IMR-90 (cell line): Measurements from ENCODE around the gene MESP2.

Experiments used
- BHLHE40 ChIP-seq: fragments of 150-350 bp; IDR thresholded peaks from 2 replicates; pipeline ENCODE4 v1.6.1; 2016; ENCODE audit warnings: mild to moderate bottlenecking, low read depth, low read length
- CHD1 ChIP-seq: IDR thresholded peaks from 2 replicates; pipeline ENCODE4 v1.6.1; 2012; ENCODE audit warnings: low read depth, low read length, improper control_type of control experiment
- POLR2A ChIP-seq: IDR thresholded peaks from 2 replicates; pipeline ENCODE4 v1.6.1; 2012; ENCODE audit warnings: mild to moderate bottlenecking, low read depth, low read length
- RAD21 ChIP-seq: IDR thresholded peaks from 2 replicates; pipeline ENCODE4 v1.6.1; 2012; ENCODE audit warnings: low read length, improper control_type of control experiment
- RCOR1 ChIP-seq: IDR thresholded peaks from 2 replicates; pipeline ENCODE4 v1.6.1; 2012; ENCODE audit warnings: mild to moderate bottlenecking, low read length, improper control_type of control experiment; ENCODE audit not compliant: insufficient replicate concordance
- RFX5 ChIP-seq: IDR thresholded peaks from 2 replicates; pipeline ENCODE4 v1.8.0; 2012; ENCODE audit warnings: low read depth, mild to moderate bottlenecking, low read length, moderate library complexity
- TF ChIP-seq, protein P1 (sequence below): conservative IDR thresholded peaks from 2 replicates; pipeline ENCODE4 v1.5.1; 2012; ENCODE audit warnings: mild to moderate bottlenecking, low read depth, low read length, improper control_type of control experiment

DNA sequence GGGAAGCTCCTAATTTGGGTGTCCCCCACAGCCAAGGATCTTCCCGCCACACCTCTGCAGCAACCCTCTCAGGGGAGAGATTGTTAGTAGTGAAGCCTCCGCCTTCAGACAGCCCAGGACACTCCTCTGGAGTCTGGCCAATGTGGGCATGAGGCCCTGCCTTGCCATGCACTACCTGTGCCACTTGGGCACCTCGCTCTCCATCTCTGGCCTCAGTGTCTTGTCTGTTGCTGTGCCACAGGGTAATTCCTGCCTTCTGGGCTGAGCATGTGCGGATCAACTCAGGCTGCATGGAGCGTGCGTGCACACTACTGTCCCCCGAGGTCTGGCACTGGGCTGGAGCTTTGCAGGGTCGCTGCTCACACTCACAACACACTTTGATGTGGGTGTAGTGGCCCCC is 17.2 kb upstream of the MESP2 start:
- TF ChIP-seq, protein P1, sequence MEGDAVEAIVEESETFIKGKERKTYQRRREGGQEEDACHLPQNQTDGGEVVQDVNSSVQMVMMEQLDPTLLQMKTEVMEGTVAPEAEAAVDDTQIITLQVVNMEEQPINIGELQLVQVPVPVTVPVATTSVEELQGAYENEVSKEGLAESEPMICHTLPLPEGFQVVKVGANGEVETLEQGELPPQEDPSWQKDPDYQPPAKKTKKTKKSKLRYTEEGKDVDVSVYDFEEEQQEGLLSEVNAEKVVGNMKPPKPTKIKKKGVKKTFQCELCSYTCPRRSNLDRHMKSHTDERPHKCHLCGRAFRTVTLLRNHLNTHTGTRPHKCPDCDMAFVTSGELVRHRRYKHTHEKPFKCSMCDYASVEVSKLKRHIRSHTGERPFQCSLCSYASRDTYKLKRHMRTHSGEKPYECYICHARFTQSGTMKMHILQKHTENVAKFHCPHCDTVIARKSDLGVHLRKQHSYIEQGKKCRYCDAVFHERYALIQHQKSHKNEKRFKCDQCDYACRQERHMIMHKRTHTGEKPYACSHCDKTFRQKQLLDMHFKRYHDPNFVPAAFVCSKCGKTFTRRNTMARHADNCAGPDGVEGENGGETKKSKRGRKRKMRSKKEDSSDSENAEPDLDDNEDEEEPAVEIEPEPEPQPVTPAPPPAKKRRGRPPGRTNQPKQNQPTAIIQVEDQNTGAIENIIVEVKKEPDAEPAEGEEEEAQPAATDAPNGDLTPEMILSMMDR = no peak
- TF ChIP-seq RAD21 (no peak), RFX5 (no peak), POLR2A (no peak), RCOR1 (no peak), BHLHE40 (no peak), CHD1 (no peak)
